Adipose tissue (tissue), 3 donors: ENCODE results near the gene PIK3R6. TPM values are rescaled to one million over a fixed set of nuclear protein-coding genes. Genes with fewer than 3 reads are reported as not detected.

Source experiments
- H3K27ac ChIP-seq: one replicate; pipeline ENCODE4 v1.5.1; 2013; ENCODE audit warnings: low read depth, low read length
- WGBS, 3 donors: extraction: QIAGEN DNeasy Blood & Tissue Kit; methylation state at CpG; one replicate each; pipeline ENCODE4 v1.1.7; 2013; 5-methylcytosine and 5-hydroxymethylcytosine counted together
- polyA plus RNA-seq, 3 donors: library from polyadenylated mRNA; stranded (reverse); fragments of 200-250 nt; gene quantifications; one replicate each; pipeline ENCODE4 v1.2.3, GENCODE V29; 2013
- donor health status: healthy with polysubstance abuse.
- donor health status: Bipolar disorder and iron deficiency.
- donor health status: healthy.

Gene PIK3R6
- polyA plus RNA-seq, 3 donors: 0.09 to 0.54 TPM; not detected in 1

GRCh38 chr17:8791910-8792270 is 75.6 kb downstream of the PIK3R6 start:
- H3K27ac ChIP-seq: no peak overlapping the region
- 81 to 94% (median 90%) methylated on average over 2 of the region's 2 CpGs for WGBS, 3 donors

GRCh38 chr17:8791248-8791909 is 76.1 kb downstream of the PIK3R6 start:
- WGBS, 3 donors: 81 to 90% (median 89%) methylated on average over 4 of the region's 4 CpGs

GRCh38 chr17:8789743-8790142 is 77.7 kb downstream of the PIK3R6 start:
- 66 to 75% (median 68%) methylated on average over 10 of the region's 10 CpGs for WGBS, 3 donors

More at GRCh38 chr17:8791248-8791909, 76.1 kb downstream of the PIK3R6 start:
- no peak overlapping the region for H3K27ac ChIP-seq

GRCh38 chr17:8788998-8789397 is 78.5 kb downstream of the PIK3R6 start:
- 70 to 87% (median 74%) methylated on average over 2 of the region's 2 CpGs for WGBS, 3 donors
- no peak overlapping the region for H3K27ac ChIP-seq

More at GRCh38 chr17:8789743-8790142, 77.7 kb downstream of the PIK3R6 start:
- no peak overlapping the region for H3K27ac ChIP-seq

- 29 to 30% (median 29%) methylated on average over 19 of the region's 19 CpGs for WGBS, 3 donors
- no peak overlapping the region for H3K27ac ChIP-seq
These were observed 81.7 kb downstream of the PIK3R6 start for GRCh38 chr17:8785547-8786413.

- no peak overlapping the region for H3K27ac ChIP-seq
- 81 to 100% (median 86%) methylated on average over 1 of the region's 1 CpG for WGBS, 3 donors
These were observed 85.3 kb downstream of the PIK3R6 start for GRCh38 chr17:8782176-8782575.

- 78 to 85% (median 79%) methylated on average over 4 of the region's 4 CpGs for WGBS, 3 donors
- no peak overlapping the region for H3K27ac ChIP-seq
These were observed 85.7 kb downstream of the PIK3R6 start for GRCh38 chr17:8781776-8782175.

- WGBS, 3 donors: 46 to 87% (median 50%) methylated on average over 1 of the region's 1 CpG
- H3K27ac ChIP-seq: no peak overlapping the region
These were observed 90.6 kb downstream of the PIK3R6 start for GRCh38 chr17:8776881-8777280.

GRCh38 chr17:8776248-8776647 is 91.2 kb downstream of the PIK3R6 start:
- H3K27ac ChIP-seq: no peak overlapping the region

GRCh38 chr17:8766731-8767130 is 100.7 kb downstream of the PIK3R6 start:
- no peak overlapping the region for H3K27ac ChIP-seq
- 80 to 83% (median 80%) methylated on average over 2 of the region's 2 CpGs for WGBS, 3 donors

GRCh38 chr17:8762012-8762411 is 105.5 kb downstream of the PIK3R6 start:
- no peak overlapping the region for H3K27ac ChIP-seq
- 82 to 87% (median 84%) methylated on average over 8 of the region's 8 CpGs for WGBS, 3 donors

GRCh38 chr17:8758137-8758596 is 109.3 kb downstream of the PIK3R6 start, which contains the start of gene SPDYE4:
Gene SPDYE4 (minus strand): TSS chr17:8758546. CDS start chr17:8758382, 164 bp downstream.
- no peak within 1 kb of the TSS for H3K27ac ChIP-seq
- 91 to 94% (median 93%) methylated on average over 15 of the region's 15 CpGs for WGBS, 3 donors

- 70 to 86% (median 77%) methylated on average over 13 of the region's 13 CpGs for WGBS, 3 donors
- H3K27ac ChIP-seq: no peak overlapping the region
These were observed 110.3 kb downstream of the PIK3R6 start for GRCh38 chr17:8757189-8757588.

- H3K27ac ChIP-seq: no peak overlapping the region
- WGBS, 3 donors: 87 to 95% (median 93%) methylated on average over 12 of the region's 12 CpGs
These were observed 111.8 kb downstream of the PIK3R6 start for GRCh38 chr17:8755590-8756255.

- WGBS, 3 donors: 73 to 85% (median 74%) methylated on average over 8 of the region's 8 CpGs
- no peak overlapping the region for H3K27ac ChIP-seq
These were observed 112.6 kb downstream of the PIK3R6 start for GRCh38 chr17:8754890-8755289.

- WGBS, 3 donors: 32 to 54% (median 53%) methylated on average over 1 of the region's 1 CpG
- H3K27ac ChIP-seq: no peak overlapping the region
These were observed 113.5 kb downstream of the PIK3R6 start for GRCh38 chr17:8753976-8754440.

- 78 to 86% (median 80%) methylated on average over 12 of the region's 12 CpGs for WGBS, 3 donors
- H3K27ac ChIP-seq: no peak overlapping the region
These were observed 114.1 kb downstream of the PIK3R6 start for GRCh38 chr17:8753136-8753975.
